Dedifferentiated amniotic fluid mesenchymal stem cell (primary cell): ENCODE results near the gene BCAS1.

Source experiments
- DNase-seq: peaks from one replicate; pipeline ENCODE4 v3.0.0-alpha.2; 2016; ENCODE audit errors: extremely low spot score

The BCAS1 gene

DNA sequence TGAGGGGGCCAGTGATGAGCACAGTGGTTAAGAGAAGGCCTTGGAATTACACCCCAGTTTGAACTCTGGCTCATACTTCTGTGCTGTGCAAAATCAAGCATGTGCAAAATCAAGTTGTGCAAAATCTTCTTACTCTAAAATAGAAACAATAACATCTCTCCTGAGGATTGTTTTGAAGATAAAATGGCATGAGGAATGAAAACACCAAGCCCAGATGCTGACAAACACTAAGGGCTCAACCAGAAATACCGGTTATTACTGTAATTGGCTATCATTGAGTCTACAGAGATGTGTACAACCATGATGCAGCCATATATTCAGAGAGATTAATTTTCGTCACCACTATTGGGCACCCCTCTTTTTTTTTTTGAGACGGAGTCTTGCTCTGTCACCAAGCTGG is 5.9 kb upstream of the BCAS1 start:
- no peak for DNase-seq

DNA sequence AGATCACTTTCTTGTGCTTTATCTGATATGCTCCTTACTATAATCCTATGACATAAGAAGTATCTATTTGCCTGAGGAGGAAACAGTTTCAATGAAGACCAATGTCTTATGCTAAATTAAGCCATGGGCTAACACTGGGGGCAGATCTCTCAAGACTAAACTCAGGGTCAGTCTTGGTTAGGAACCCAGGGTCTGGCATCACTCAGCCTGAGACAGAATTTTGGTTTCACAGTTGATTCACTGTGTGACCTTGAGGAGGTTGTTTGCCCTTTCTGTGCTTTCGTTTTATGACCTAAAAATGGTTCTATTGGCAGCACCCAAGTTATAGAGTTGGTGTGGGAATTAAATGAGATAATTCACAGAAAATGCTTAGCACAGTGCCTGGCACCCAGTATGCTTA is 4.9 kb upstream of the BCAS1 start:
- DNase-seq: no peak

DNA sequence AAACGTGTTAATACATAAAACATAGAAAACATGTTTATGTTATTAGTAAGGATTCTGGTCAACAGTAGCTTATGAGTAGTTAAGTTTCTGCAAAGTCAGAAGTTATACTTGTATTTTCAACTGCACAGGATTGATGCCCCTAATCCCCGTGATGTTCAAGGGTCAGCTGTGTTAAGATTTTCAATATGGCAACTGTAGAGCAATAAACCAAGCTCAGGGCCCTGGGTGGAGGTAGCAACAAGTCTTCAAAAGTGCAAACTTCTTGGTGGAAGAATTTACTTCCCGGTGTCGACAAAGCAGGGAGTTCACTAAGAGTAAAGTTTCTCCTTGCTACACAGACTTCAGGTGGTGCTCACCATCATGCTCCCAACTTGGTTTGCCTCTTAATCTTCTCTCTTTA is 4.1 kb upstream of the BCAS1 start:
- no peak for DNase-seq

DNA sequence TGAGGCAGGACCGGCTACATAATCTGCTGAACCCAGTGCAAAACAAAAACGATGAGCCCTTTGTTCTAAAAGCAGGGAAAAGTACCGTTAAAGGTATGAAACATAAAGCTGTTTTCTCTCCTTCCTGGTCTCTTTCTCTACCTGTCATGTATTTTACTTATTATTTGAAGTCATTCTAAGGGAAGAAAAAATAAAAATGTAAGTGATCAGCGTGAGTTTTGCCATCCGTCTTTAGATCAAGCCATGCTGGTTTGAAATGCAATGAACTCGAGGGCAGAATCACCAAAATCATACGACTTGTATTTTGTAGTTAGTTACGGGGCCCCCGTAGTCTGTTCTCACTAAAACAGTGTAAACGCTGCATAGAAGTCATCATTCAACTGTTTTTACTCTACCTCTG is 2.9 kb upstream of the BCAS1 start:
- DNase-seq: no peak

DNA sequence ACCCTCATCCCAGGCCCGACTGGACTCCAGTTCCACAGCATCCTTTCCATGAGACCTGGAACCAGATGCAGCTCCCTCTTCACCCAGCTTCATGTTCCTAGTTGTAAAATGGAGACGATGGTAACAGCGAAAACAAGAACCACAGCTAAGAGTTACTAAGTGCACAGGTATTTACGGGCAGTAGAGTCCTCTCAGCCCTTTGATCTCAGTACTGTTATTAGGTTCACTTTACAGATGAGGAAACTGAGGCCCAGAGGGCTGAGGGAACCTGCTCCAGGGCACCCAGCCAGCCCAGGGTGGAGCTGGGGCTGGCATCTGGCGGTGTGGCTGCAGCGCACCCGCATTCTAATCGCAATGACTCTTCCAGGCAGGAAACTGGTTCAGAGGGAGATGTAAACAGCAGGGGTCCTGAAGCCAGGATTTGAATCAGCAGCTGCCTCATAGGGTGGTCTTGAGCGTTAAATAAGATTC is 858 bp downstream of the BCAS1 start:
- no peak for DNase-seq

DNA sequence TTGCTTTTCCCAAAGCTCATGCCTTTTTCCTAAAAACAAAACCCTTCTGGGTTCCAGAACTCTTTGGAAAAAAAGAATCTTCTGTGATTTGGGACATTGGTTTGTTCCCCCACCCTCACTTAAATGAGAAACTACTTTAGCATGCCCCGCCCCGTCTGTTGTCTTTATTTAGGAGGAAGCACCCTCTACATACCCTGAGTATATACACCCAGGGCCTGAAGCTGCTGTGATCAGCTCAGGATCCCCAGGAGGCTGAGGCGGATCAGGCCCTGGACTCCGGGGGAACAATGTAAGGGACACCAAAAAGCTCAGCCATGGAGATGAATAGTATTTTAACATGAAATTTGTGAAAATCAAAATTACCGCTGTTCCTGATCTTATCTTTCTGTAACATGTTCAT is 1.4 kb downstream of the BCAS1 start:
- DNase-seq: no peak

DNA sequence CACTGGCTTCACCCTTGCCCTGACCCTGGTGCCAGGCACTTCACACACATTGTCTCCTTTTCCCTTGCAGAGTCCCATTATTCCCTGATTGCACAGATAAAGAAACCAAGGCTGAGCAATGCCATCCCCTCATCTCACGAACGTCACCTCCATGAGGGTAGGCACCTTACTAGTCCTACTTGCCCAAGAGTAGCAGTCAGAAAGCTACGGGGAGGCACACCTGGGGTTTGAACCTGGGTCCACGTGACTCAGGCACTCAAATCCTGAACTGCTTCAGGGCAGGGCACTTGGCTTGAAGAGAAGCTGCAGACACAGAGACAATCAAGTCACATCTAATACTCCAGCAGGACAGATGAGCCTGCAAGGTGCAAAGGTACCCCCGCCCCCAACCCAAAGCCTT is 1.9 kb downstream of the BCAS1 start:
- no peak for DNase-seq

DNA sequence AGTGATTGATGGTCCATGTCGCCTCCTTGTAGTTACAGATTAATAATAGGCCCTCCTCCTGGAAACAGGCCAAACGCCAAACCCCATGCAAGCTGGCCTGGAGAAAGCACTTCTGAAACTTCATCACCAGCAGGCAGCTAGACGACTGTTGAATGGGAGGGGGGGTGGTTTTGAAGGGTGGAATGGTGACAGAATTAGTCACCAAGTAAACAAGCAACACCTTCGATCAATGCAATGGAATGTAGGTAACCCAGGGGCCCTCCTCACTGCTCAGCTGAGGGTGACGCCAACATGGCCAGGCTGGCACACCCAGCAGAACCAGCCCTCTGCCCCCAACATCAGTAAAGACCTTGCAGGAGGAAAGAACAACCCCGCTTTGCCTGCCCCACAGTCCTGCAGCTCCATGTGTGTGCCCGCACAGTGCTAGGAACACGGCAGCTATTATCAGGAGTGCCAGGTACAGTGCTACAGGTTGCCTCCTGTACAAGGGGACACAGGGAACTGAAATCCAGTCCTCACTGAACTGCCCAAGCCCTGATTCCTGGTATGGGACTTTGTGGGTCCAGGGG is 2.7 kb downstream of the BCAS1 start:
- no peak for DNase-seq

DNA sequence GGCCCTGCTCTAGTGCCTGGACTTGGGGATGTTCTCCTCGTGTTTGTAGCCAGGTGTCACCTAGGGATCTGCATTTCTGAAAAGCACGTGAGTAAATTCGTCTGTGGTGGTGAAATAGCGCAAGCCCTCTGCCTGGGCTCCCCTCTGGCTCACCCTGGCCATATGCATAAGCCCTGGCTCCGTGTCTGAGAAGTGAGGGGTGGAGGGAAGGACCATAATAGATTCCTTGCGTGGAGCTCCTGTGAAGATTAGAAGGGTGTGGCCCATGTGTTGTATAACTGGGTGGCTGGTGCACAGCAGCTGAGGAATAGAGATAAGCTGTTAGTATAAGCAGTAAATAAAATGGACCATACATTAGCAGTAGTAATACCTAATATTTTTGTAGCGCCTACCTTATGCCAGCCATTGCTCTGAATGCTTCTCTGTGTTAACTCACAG is 4.8 kb downstream of the BCAS1 start:
- no peak for DNase-seq

DNA sequence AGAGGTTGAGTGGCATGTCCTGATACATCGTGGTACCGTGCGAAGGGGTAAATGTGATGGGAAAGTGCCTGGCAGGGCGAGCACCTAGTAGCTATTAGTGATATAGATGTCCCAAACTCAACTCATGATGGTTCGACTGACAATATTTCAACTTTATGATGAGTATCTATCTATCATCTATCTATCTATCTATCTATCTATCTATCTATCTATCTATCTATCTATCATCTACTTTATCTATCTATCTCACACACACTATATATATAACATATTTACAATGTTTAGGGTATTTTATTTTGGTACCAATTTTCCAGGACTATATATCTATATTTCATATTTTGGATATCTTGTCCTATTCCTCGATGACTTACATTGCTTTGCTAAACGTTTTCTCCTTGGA is 5.5 kb downstream of the BCAS1 start:
- no peak for DNase-seq

DNA sequence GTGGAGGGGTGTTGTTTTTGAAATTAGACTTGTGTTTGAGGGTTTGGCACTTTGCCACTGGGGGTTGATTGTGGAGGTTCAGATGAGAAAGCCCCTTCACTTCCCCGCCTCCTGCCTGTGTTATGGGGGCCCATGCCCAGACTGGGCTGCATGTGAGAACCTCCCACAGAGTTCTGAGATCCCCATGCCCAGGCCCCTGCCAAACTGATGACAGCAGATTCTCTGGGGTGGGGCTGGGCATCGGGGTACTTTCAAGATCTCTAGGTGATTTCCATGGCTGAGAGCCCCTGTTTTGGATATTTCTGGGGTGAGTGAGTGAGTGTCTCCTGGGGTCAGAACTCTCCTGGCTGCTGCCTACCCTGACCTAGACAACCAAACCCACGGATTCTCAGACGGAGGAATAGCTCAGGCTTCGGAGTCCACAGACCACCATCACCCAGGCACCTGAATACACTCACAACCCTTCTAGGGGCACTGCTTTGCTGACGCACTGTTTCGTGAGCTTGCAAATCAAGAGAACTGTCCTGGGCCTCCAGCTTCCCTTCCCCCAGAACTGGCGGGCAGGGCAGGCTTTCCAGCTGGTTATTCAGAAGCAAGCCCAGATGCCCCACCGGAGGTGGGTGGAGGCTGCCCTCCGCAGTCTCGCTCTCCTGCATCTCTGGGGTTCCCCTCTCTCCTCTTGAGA is 6.3 kb downstream of the BCAS1 start:
- DNase-seq: no peak

DNA sequence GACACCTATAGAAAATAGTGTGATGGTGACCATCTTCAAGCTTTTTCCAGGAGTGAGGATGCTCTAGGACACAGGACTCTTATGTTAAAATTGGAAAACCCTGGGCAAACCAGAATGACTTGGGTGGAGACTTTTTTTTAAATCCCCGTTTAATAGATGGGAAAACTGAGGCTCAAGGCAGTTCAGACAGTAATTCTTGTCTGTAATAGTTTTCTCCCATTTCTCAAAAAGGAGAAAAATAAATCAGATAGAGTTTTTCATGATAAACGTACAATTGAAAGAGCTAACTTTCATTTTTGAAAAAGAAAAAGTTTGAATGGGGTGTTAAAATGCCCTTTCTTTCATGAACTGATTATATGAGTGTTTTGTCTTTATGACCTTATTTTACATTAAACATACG is 6.8 kb downstream of the BCAS1 start:
- no peak for DNase-seq

DNA sequence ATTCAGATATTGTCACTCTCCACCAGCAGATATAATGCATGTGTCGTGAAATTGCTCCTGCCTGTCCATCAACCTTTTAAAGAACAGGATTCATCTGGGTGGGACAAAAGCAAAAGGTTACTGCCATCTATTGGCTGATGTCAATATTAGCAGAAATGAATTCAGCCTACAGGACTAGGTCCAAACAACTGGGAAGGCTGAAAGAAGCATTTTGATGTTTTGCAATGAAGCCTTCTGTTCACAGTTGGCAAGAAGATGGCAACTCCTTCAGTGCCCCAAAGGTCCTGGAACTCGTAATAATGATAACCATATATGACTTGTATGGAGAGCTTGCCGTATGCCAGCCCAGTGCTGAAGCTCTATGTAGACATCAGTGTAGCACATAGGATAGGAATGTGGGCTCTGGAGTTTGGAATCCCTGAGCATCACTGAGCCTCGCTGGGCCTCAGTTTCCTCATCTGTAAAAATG is 7.5 kb downstream of the BCAS1 start:
- DNase-seq: peak; percentile 32

DNA sequence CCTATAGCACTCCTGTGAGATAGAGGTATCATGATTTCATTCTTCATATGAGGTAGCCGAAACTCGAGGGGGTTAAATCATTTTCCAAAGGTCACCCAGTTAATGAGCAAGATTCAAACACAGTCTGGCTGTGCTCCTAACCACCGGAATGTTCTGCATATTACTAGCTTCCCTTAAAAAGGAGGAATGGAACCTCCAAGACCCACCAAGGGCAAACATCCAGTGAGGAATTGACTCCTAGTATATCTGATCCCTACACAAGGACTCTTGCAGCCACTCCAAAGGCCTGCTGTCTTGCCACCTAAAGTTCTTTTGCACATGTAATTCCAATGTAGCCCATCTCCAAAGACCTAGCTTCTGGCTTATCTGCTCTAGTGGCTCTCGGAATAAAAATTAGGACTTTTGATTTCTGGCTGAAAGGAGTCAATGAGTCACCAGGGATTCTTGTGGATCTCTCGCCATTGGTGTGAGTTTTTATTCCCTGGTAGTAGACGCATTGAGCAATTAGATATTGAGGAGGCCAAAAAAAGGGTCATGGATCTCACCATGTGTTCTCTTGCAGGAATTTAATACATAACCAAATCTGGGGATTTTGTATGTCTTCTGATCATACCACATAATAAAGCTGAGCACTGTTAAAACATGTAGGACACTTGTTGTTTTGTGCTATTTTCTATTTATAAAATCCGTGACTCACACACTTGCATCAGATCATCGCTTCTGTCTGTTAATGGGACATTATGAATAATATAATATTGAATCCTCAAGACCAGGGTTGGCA is 9.1 kb downstream of the BCAS1 start:
- DNase-seq: no peak

DNA sequence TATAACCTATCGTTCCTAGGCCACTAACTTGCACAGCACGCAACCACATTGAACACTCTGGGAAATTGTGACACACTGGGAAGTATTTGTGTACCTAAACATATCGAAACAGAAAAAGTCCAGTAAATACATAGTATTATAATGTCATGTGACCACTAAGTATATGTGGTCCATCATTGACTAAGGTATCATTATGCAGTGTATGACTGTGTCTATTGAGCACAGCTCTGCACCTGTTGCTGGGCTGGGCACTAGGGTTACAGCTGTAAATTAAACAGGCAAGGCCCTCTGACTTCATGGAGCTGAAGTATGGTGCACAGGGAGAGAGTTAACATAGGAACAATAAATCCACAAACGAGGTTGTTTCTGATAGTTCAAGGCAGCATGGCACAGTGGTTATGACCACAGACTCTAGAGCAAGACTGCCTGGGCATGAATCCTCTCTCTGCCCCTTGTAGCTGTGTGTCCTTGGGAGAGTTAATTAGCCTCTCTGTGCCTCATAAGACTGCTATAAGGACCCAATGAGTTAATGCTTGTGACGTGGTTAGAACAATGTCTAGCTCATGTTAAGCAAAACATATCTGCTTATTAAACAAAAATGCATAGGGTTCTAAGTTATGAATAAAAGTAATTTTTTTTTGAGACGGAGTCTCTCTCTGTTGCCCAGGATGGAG is 10.6 kb downstream of the BCAS1 start:
- DNase-seq: no peak

DNA sequence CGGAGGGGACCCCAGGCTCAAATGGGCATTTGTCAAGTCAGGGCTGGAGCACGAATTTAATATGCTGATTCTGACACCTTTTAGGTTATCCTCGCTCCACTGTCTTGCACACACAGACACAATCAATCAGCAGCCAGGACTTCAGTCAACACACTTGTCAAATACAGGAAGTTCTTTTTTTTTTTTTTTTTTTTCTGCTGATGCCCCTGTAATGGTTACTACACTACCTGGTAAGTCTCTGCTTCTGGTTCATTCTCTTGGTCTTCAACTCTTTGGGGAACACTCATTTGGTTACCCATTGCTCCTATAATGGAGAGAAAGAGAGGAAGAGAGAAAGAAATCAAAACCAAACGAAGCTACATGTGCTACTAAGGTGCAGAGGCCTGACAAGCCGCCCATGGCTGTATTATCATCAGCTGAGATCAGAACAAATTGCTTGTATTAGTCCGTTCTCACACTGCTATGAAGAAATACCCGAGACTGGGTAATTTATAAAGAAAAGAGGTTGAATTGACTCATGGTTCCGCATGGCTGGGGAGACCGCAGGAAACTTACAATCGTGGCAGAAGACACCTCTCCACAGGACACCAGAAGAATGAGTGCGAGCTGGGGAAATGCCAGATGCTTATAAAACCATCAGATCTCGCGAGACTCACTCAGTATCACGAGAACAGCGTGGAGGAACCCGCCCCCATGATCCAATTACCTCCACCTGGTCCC is 11.8 kb downstream of the BCAS1 start:
- no peak for DNase-seq

DNA sequence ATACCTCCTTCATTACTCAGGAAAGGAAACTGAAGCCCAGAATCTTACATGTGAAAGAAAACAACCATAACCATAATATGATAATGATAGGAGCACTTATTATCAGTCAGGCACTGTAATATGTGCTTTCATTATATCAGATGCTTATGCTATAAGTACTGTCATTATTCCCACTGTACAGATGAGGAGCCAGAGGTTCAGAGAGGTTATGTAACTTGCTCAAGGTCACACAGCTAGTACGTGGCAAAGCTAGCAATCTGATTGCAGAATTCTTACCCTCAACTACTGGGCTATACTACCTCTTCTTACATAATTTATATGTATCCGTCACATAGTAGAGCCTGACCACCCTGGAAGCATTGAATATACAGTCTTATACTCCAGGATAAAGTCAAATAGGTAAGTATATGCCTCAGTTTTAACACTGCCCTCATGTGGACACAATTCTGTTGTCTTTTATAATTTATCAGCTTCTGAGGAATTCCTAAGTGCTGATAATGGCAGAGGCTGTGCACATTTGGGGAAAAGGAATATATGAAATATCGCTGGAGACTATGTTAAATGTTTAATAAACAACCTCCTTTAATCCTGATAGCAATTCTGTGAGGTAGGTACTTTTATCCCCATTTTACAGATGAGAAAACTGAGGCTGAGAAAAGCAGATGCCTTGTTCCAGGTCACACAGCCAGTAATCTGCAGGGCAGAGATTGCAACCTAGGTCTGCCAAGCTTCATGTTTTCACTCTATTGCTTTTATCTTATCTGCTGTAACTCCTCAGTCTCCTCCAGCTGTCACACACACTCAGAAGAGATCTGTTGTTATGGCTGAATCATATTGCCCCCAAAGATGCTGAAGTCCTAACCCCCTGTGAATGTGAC is 13.4 kb downstream of the BCAS1 start:
- no peak for DNase-seq

DNA sequence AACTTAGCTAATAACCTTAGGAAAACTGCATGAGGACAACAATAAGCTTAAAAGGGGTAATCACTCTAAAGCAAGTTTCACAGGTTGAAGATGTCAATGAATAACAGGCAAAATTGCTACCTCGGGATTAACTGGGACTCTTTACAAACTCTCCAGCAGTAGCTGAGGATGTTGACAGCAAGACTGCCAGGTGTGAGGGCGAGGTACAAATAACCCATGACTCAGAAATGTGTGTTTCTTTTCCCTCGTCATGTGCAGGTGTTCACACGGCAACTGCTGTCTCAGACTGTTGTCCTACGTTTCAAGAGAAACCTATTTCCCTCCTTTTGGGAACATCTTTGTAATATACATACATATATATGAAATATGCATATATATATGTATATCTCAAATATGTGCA is 15.9 kb downstream of the BCAS1 start:
- DNase-seq: no peak

DNA sequence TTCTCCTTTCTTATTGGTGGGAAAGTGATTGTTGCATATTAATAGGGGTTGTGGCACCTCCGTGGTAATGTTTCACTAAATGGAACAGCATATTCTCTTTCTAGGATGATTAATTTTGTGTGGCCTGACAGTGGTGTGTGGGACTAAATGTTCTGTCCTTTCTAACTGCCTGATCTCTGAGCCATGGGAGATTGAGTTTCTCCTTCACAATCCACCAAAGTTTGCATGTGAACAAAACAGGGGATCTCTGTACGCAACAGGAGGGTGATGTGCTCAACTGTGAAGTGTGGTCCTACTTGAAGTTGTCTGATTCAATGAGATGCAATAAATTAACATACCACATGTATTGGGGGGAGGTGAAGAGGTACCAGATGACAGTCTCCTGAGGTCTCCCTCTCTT is 19.3 kb downstream of the BCAS1 start:
- no peak for DNase-seq

DNA sequence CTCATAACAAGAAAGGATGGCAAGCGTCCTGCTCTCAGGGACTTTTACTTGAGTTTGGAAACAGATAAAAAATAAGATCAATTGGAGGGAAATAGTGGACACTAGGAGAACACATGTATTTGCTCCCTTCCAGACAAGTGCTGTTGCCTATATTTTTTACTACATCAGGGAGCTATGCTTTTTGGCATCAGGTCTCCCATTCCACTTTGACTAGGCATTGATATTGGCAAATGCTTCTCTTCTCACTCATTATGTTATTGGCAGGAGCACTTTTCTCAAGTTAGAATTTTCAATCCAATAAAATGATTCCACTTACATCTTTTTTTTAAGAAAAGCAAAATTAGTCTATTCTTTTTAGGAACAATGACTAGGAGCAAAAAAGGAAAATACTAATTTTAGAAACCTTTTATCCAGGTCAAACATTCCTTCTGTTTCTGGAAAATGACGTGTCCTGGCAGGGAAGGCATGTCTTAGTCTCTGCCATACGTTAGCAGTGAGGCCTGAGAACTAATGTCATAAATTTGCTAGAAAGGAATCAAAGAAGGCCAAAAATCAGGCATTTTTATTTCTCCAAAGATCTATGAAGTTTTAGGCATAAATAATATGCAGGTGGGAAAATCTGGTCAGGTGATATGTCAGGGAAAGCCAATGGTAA is 21.4 kb downstream of the BCAS1 start:
- DNase-seq: no peak
